Coronary artery (tissue), 2 donors: ENCODE results near the gene BNC2.
"Not testable (repeated sequence)": the region's sequence is repeated elsewhere in the genome, so short reads cannot be mapped to it uniquely, and the experiment has no call there.

ENCODE experiments used
- DNase-seq: peaks from one replicate; pipeline ENCODE4 v3.0.0-alpha.2; 2017; ENCODE audit warnings: low spot score
- H3K27ac ChIP-seq, 2 donors: fragments of 200-600 bp; sonication (generic); one replicate each; pipeline ENCODE4 v1.5.1; 2016 to 2019
- H3K4me3 ChIP-seq: fragments of 200-600 bp; sonication (generic); 2 replicates; pipeline ENCODE4 v1.5.1; 2016; ENCODE audit warnings: mild to moderate bottlenecking, moderate library complexity
- CTCF ChIP-seq: fragments of 200-600 bp; sonication (generic); IDR thresholded peaks from one replicate; pipeline ENCODE4 v1.5.1; 2019; ENCODE audit warnings: antibody characterized with exemption

The BNC2 gene

DNA sequence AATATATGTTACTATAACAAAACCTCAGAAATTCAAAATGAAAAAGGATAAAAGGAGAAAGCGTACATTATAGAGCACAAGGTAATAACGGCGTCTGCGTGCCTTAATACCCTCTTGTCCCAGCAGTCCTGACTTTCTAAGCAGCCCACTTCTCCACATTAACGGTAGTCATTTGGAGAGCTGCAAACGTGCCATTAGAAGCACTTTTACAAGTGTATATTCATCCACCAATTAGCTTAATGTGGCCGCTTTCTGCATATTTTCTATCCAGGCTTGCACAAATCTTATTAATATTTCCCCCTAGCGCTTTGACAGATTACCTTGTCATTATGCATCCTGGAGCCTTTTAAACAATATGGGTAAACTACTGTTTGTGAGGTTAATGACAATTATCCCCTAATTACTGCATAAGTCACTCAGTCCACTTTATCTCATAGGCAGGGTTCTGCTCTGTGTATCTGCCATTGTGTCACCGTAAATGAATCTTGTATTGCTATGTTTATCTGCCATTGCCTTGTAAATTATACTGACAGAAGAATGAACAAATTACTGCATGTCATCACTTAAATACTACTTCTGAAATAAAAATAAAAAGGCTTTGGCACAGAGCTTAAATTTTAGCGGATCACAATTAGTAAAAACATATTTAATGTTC lies 421.3 kb downstream of the BNC2 start:
- H3K4me3 ChIP-seq = no peak overlapping the region
- no peak overlapping the region for H3K27ac ChIP-seq
- no peak for DNase-seq
- no peak for TF ChIP-seq CTCF

GRCh38 chr9:16447946-16448345 lies 422.5 kb downstream of the BNC2 start:
- Histone ChIP-seq H3K27ac (no peak overlapping the region), H3K4me3 (no peak overlapping the region)
- TF ChIP-seq CTCF = no peak
- no peak for DNase-seq

GRCh38 chr9:16446636-16447035 lies 423.8 kb downstream of the BNC2 start:
- DNase-seq = no peak
- no peak overlapping the region for H3K27ac ChIP-seq
- TF ChIP-seq CTCF = no peak

GRCh38 chr9:16445141-16445920 lies 425.1 kb downstream of the BNC2 start:
- Histone ChIP-seq H3K4me3 (no peak overlapping the region), H3K27ac (no peak overlapping the region)
- TF ChIP-seq CTCF = no peak
- DNase-seq = no peak

More at GRCh38 chr9:16446636-16447035, 423.8 kb downstream of the BNC2 start:
- no peak overlapping the region for H3K4me3 ChIP-seq

GRCh38 chr9:16442622-16443021 lies 427.8 kb downstream of the BNC2 start:
- no peak overlapping the region for H3K4me3 ChIP-seq
- no peak for DNase-seq
- TF ChIP-seq CTCF = no peak
- H3K27ac ChIP-seq = no peak overlapping the region

- no peak for TF ChIP-seq CTCF
- Histone ChIP-seq H3K27ac (no peak overlapping the region), H3K4me3 (no peak overlapping the region)
- DNase-seq = no peak
Observed at GRCh38 chr9:16441791-16442190, 428.7 kb downstream of the BNC2 start.

- H3K27ac ChIP-seq, H3K4me3 ChIP-seq, DNase-seq: not testable (repeated sequence)
Observed at GRCh38 chr9:16438831-16439230, 431.6 kb downstream of the BNC2 start.
